ENCODE results near the gene CDH26.

Gene CDH26

DNA sequence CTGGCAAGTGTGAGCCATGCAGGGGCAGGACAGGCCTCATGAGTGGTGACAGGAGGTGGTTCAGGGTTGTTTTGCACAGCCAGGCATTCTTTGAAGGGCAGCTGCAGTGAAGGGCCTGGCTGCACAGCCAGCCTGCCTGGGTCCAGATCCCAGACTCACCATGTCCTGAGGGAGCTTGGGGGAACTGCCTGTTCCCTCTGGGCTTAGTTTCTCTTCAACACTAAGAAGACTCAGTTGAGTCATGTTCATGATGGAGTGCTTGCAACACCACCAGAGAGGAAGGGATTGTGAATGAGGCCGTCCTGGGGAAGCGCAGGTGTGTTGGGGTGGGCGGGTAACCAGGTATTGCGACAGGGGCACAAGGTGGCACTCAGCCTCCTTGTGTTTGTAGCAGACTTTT, 102.4 kb downstream of the CDH26 start:
- Mint-ChIP-seq H3K4me3 (no peak overlapping the region), H3K27ac (no peak overlapping the region), H3K4me1 (ENCODE audit: low read depth) (peaks cover 50% of the 10 kb centered on the region), H3K27me3 (no peaks in the 10 kb centered on the region), H3K9me3 (ENCODE audit: low read depth) (no peaks in the 10 kb centered on the region), H3K36me3 (no peaks in the 10 kb centered on the region)

GRCh38 chr20:60062431-60063047, 104.3 kb downstream of the CDH26 start:
- H3K27me3 Mint-ChIP-seq: no peaks in the 10 kb centered on the region
- no peak overlapping the region for H3K4me3 Mint-ChIP-seq
- no peak overlapping the region for H3K27ac Mint-ChIP-seq
- peaks cover 33% of the 10 kb centered on the region for H3K4me1 Mint-ChIP-seq (ENCODE audit: low read depth)
- H3K9me3 Mint-ChIP-seq (ENCODE audit: low read depth): no peaks in the 10 kb centered on the region
- H3K36me3 Mint-ChIP-seq: no peaks in the 10 kb centered on the region

- H3K4me3 Mint-ChIP-seq: no peak overlapping the region
- no peaks in the 10 kb centered on the region for H3K9me3 Mint-ChIP-seq (ENCODE audit: low read depth)
- H3K27ac Mint-ChIP-seq: no peak overlapping the region
- no peaks in the 10 kb centered on the region for H3K36me3 Mint-ChIP-seq
- H3K4me1 Mint-ChIP-seq (ENCODE audit: low read depth): peaks cover 27% of the 10 kb centered on the region
- H3K27me3 Mint-ChIP-seq: no peaks in the 10 kb centered on the region
Observed at GRCh38 chr20:60063048-60063451, 104.8 kb downstream of the CDH26 start.

- Mint-ChIP-seq H3K27ac (no peak overlapping the region), H3K4me3 (no peak overlapping the region), H3K27me3 (no peaks in the 10 kb centered on the region), H3K36me3 (no peaks in the 10 kb centered on the region), H3K9me3 (ENCODE audit: low read depth) (no peaks in the 10 kb centered on the region), H3K4me1 (ENCODE audit: low read depth) (peaks cover 19% of the 10 kb centered on the region)
Observed at GRCh38 chr20:60063739-60064380, 105.6 kb downstream of the CDH26 start.
